Stimulated activated CD4-positive, alpha-beta T cell treated with anti-CD3 and anti-CD28 coated beads, Interleukin-2, amount 100 ng/mL, for 48 hours (primary cell): ENCODE measurements around the gene NOSIP.

Experiments
- DNase-seq, 2 donors: peaks; one replicate each; pipeline ENCODE4 v3.0.0-alpha.2; 2020

Gene NOSIP

GRCh38 chr19:49594993-49595818, 14.8 kb upstream of the NOSIP start:
- DNase-seq, result no peak

DNA sequence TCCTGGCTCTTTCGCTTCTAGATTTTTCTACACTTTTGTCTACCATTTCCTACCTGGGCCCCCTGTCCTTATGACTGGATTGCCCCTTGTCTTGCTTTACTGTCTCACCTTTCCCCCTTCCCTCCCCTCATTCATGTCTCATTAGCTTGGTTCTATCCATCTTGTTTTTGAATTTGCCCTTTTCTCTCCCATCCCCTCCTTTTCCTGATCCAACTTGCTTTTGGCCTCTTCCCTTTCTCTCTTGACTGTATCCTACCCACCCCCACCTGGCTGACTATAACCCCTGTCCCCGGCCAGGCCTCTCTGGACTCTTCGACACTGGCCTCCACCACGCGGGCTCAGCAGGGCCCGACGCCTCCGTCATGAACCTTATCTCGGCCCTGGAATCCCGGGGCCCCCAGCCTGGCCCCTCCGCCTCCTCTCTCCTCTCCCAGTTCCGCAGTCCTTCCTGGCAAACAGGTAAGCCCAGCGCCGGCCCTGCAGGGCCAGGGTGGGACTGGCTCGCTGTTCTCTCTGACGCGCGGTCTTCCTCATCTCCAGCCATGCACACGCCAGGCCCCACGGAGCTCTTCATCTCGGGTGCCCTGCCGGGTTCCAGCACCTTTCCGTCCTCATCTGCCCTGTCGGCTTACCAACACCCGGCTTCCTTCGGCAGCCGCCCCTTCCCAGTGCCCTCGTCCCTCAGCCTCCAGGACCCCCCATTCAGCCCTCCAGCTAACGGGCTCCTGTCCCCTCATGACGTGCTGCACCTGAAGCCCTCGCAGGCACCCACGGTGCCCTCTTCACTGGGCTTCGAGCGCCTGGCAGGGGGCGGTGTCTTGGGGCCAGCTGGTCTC, 14.0 kb upstream of the NOSIP start:
- DNase-seq, result no peak

DNA sequence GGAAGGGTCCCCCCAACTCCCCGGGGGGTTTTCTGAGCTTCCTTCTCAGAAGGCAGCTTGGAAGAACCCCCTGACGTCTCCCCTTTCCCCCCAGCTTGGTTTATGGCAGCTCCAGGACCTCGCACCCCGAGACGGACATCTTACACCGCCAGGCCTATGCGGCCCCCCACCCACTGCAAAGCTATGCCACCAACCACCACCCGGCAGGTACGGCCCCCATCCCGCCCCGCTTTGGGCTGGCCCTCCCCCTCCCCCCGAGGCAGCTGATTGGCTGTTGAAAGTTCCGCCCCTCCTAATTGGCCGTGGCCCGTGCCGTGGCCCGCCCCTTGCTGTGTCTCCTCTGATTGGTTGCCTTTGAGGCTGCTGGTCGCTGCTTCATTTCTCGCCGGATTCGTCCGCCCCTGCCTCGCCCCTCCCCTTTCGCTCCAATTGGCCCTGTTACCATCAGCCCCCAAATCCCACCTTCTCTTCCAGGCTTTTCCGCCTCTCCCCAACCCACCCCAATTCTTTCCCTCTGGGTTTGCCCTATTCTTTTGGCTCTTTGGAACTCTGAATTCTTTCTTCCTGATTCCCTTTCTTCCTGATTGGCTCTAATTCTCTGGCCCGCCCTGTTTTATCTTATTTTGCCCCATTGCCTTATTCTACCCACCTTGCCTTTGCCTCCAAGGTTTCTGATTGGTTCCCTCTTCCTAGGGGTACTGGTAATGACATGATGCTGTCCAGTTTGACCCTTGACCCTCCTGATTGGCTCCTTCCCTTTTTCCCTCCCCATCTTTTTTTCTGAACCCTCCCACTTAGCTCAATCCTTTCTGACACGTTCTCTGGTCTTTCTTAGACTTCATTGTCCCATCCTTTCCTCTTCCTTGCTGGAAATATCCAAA, 13.1 kb upstream of the NOSIP start:
- DNase-seq, result peak; percentile 89 to 92

GRCh38 chr19:49592486-49593232, 12.3 kb upstream of the NOSIP start:
- no peak for DNase-seq

- peak in 1 of 2 donors; percentile 46 for DNase-seq
Observed at GRCh38 chr19:49591731-49592485, 11.6 kb upstream of the NOSIP start.

DNA sequence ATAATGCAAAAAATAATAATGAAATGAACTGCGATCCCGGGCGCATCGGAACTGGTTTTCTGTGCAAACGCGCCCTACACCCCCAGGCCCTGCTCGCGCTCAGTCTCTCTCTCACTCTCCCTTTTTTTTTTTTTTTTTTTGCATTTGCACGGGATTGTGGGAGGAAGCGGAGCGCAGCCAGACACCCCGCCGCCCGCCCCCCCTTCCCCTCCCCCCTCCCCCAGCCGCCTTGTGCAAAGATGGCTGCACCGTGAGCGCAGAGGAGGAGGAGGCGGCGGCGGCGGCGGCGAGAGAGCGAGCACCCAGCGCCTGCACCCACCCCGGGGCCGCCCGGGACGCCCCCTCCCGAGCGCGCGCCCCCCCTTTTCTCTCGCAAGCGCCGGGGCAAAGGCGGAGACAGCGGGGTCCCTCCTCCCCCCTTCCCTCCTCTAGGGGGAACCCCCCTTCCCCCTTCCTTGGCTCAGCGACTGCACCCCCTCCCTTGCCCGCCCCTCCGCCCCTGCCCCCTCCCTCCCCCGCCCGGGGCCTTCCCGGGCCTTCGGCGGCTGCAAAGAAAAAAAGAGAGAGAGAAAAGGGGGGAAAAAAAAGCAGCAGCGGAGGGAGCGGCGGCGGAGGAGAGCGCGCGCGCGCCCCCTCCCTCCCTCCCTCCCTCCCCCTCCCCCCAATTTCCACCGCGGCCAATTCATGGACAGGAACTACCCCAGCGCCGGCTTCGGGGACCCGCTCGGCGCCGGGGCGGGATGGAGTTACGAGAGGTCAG, 10.8 kb upstream of the NOSIP start, which contains the start of gene PRR12:
Gene PRR12, plus strand, starts transcription at position 212 of the 760 bp plus-strand sequence. Its CDS starts 473 bp downstream, at position 685.
- peak in 1 of 2 donors; percentile 46 for DNase-seq

DNA sequence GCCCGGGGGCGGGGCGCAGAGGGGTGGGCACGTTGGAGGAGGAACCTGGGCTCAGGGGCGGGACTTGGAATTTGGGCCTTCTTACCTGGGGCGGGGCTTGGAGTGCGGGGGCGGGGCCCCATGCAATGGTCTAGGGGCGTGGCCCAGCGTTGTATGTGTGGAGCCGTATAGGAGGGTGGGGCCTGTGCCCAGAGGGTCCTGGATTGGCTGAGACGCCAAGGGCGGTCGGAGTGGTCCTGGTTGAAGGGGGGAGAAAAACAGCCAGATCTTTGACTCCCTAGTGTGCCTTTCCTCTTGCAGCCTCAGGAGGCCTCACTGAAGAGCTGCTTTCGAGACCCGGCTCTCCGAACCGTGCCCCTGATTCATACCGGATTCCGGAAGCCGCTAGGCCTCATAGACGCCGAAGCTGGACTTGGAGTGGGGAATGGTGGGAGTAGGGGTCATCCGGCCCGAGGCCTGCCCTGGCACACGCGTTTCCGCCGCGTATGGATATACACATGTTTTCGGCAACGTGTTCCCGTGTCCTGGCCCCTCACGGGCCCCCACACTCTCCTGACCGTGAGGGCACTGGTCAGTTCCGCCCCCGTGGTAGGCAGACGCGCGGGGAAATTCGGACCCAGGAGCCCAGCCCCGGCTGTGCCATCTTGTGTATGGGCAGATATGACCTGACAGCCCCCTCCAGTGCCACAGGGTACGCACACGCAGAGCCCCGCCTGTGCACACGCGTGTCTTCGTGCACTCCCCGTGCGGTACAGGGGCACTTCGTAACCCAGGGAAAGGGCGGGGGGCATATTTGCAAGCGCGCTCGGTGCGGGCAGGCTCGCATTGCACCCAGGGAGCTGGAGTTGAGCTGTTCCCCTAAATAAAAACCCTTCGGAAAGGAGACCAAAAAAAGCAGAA, 10.0 kb upstream of the NOSIP start:
- DNase-seq, result peak; percentile 88 to 90

DNA sequence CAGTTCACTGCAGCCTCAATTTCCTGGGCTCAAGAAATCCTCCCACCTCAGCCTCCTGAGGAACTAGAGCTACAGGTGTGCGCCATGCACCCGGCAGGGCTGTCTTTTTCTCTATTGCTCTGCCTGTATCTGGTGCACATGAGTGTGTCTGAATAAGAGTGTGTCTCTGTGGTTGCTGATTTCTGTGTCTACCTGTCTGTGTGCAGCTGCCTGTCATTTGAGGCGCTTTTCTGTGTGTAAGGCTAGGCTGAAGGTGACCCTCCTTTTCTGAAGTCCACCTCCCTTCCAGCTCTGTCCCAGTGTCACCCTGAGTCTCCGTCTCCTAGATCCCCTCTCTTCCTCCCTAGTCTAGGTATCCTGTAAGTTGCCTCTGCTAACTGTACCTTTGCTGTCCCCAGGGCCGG, 9.1 kb upstream of the NOSIP start:
- no peak for DNase-seq

DNA sequence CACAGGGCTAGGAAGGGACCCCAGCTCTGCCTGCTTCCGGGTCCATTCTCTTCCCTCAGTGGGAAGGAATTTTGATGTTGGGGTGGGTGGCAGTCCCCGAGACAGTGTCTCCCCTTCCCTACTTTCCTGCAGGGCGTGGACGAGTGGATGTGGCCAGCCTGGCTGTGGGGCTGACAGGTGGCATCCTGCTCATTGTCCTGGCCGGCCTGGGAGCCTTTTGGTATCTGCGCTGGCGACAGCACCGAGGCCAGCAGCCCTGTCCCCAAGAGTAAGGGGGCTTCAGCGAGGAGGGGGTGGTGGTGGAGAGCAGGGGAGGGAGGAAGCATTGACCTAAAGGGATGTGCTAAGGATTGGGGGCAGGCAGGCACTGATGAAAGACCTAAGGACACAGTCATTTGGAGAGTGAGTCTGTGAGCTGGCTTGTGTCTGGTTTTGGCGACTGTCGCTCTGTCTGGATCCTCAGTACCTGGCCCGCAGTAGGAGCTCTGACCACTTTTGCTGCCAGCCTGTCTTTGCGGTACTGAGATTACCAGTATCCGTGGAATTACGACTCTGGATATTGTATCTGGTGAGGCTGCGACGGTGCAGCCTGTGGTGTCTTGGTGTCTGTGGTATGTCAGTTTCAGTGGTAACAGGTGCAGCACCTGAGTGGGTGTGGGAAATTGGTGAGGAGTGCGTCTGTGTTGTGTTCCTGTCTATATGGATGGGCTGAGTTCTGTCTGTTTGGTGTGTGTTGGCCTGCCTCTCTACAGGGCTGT, 8.2 kb upstream of the NOSIP start:
- no peak for DNase-seq

- no peak for DNase-seq
Observed at GRCh38 chr19:49587227-49587626, 6.9 kb upstream of the NOSIP start.

- no peak for DNase-seq
Observed at GRCh38 chr19:49585023-49585422, 4.7 kb upstream of the NOSIP start.

- DNase-seq, result no peak
Observed at GRCh38 chr19:49583239-49583638, 2.9 kb upstream of the NOSIP start.

- DNase-seq, result no peak
Observed at GRCh38 chr19:49581007-49581508, 702 bp upstream of the NOSIP start, which contains the start of gene PRRG2. Gene PRRG2 (plus strand): TSS chr19:49581316. CDS start chr19:49583220, 1,904 bp downstream.

DNA sequence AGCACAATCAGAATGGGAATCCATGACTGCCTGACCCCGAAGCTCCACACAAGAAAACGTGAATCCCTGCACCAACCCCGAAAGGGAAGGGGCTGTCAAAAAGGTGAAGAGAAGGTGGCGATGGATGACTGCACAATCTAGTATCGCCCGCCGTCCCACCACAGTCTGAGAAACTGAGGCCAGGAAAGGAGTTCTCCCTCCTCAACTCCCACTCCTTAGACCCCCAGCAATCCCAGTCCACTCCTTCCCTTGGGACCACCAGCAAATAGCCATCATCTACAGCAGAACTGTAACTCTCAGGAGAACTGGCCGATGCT, 451 bp downstream of the NOSIP start:
- no peak for DNase-seq

DNA sequence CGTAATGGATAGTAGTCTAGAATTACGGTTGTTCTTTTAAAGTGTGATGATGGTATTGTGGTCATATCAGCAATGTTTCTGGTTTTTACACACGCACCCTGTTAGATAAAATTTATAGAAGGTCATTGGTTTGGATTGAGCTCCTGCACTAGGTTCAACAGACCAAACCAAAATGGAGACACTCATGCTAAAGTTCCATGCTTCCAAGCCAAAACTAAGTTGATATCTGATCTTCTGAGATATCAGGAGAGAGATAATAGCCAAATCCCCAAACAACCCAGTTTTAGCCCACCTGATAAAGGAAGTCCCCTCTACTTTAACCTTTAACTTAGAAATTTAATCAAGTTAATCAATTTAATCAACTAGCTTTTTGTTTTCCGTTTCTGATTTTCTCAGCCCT, 1.2 kb downstream of the NOSIP start:
- no peak for DNase-seq

GRCh38 chr19:49574206-49574755, 6.1 kb downstream of the NOSIP start:
- DNase-seq, result no peak

- no peak for DNase-seq
Observed at GRCh38 chr19:49573425-49573824, 6.9 kb downstream of the NOSIP start.

GRCh38 chr19:49573009-49573408, 7.3 kb downstream of the NOSIP start:
- DNase-seq, result no peak
